GM21529 (cell line): ENCODE measurements around the gene CMTM6.

Experiments used
- ATAC-seq: cut with Tn5 transposase; IDR thresholded peaks from one replicate; pipeline ENCODE4 v1.9.1; 2021; ENCODE audit not compliant: unreplicated experiment

CMTM6 gene

DNA sequence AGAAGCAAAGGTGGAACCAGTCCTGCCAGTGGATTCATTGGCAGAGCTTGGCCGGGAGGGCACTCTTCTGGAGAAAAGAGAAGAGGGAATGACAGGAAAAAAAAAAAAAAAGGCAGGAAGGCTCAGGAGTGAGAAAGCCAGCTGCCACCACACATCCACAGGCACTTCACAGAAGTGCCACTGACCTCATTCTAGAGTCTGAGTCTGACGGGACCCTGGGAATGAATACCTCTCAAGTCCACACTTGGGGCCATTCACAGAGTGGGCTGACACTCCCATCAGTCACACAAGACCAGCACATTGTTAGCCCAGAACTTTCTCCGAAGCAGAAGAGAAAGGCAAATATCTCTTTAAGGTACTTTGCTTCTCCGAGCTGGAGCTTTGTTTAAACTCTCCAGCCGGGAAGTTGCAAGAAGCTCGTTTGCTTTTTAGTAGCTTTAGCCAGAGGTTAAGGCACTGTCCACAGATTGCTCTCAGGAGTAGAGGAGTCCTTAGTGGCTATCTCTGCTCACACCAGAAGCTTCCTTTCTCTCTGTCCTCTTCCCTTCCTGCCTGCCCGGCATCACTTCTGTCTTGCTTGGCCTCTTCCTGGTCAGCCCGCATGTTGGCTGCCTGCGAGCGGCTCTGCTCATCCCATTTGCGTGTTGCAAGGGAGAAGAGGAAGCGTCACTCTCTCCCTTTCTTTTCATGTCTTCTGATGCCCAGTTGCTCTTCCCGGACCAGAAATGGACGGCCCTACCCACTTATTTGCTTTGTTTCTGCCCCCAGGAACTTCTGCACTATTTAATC is 53.8 kb downstream of the CMTM6 start:
- ATAC-seq = no peak

DNA sequence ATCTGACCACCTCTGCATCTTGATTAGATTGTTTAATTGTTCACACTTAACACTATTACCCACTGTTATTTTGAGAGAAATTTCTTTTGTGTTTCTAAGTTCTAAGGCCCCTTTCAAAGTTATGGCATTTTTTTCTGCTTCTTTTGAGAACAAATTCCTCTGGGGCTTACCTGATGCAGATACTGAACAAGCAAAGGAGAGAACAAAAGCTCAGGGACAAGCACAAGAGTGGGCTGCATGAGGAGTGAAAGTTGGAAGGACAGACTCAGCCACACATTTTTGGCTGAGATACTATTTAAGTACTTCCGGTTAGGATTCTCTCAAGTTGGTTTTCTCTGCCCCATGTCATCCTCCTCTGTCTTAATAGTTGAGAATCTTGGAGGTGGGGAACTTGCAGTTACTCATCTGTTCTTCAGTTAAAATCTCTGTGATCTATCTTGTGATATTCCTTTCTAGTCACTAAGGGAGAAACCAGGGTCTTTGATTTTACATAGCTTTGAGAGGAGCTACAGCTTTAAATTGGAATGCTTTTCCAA is 54.7 kb downstream of the CMTM6 start:
- ATAC-seq = no peak

GRCh38 chr3:32443478-32443877 is 59.2 kb downstream of the CMTM6 start:
- no peak for ATAC-seq

- no peak for ATAC-seq
Observed at GRCh38 chr3:32442766-32443165, 59.9 kb downstream of the CMTM6 start.

DNA sequence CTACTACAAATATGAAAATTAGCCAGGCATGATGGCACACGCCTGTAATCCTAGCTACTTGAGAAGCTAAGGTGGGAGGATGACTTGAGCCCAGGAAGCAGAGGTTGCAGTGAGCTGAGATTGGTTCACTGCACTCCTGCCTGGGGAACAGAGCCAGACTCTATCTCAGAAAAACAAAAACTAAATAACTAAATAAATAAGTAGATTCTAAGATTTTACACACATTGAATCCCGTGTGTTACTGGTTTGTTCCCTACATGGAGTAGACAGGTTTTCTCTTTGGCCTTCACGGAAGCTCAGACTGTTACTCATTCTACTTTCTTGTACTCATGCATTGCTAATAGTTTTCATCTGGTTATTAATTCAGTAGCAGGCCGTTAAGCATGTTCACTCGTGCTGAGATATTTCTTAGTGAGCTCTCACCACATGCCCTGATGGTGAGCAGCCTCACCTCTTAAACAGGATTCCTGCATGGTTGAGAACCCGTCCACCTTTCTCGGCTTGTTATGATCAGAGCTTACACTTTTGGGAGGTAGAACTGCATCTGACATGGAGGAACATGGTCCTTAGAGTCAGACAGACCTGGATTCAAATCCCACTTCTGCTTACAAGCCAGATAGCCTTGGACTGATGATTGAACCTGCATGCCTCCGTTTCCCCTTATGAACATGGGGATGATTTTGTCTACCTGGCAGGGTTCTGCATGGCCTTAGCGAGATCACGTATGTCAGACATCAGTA is 61.9 kb downstream of the CMTM6 start:
- ATAC-seq = no peak

DNA sequence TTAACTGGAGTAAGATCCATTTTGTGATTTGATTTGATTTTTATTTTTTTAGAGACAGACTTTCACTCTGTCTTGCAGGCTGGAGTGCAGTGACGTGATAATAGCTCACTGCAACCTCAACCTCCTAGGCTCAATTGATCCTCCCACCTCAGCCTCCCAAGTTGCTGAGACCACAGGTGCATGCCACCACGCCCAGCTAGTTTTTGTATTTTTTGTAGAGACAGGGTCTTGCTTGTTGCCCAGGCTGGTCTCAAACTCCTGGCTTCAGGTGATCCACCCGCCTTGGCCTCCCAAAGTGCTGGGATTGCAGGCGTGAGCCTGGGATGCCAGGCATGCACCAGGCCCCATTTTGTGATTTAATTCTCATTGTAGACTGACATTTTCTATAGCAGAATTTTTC is 63.2 kb downstream of the CMTM6 start:
- ATAC-seq = peak; percentile 14

DNA sequence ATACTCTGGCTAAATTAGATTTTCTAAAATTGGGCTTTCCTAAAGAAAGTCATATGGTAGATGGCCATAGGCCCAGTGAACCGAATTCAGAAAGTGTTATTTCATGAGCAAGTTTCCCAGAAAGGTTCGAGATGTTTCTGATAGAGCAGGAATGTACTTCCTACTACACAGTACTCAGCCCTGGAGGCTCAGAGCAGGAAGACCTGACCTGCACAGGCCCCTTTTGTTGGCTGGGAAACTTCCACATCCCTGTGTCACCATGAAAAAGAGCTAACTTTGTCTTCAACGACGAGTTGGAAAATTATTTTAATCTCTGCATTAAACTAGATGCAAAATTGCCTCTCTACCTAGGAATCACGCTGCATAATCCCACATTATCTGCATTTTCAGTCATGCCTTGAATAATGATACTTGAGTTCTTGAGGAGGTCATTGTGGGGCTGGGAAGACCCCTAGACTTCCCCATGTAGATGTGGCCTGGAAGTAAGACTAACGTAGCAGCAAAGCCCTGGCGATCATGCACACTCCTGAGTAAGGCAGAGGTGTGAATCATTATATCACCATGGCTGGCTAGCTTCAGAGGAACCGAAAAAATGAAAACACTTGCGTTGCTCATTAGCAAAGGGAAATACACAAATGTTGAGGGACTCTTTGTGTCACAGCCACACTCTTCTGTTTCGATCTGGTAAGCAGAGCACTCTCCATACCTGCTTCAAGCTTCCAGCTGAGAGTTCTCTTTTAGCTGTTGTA is 63.9 kb downstream of the CMTM6 start:
- ATAC-seq = peak; percentile 92

GRCh38 chr3:32437896-32438295 is 64.8 kb downstream of the CMTM6 start:
- ATAC-seq = no peak

GRCh38 chr3:32436816-32437189 is 65.8 kb downstream of the CMTM6 start:
- peak; percentile 36 for ATAC-seq

DNA sequence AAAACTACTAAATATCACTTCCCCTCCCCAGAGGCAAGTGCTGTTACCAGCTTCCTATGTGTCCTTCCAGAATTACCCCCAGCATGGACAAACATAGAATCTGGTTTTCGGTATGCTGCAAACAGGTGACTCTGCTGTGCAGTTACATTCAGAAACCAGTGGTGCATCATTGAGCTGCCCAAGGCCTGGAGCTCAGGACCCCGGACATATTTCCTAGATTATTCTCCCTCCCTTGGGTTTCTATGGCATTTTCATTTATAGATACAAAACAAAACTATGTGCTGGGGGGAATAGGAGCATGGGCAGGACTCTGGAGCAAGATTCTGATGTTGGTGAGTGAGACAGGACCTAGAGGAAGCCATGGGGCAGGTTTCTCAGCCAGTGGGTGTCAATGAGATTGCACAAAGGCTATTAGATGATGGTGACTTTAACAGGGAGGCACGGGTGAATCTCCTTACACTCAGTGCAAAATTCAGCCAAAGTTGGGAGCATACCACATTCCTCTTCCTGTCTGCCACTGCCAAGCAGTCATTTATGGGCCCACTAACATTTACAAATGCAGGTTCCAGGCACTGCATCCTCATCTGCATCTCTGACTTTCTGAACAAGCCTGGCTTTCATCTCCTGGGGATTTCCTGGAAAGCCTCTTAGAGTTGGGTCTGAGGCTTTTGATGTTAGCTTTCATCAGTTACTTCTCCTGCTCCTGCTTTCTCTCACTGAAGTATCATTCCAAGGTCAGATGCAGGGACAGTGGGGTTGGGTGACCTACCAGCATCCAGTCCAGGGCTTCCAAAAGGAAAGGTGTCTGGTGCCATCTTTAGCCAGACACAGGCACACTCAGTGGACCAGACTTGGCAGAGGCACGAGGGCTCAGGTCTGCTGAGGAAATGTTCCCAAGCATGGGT is 66.5 kb downstream of the CMTM6 start:
- no peak for ATAC-seq

- ATAC-seq = no peak
Observed at GRCh38 chr3:32434206-32434605, 68.4 kb downstream of the CMTM6 start.

GRCh38 chr3:32432711-32433530 is 69.7 kb downstream of the CMTM6 start:
- ATAC-seq = peak; percentile 52

DNA sequence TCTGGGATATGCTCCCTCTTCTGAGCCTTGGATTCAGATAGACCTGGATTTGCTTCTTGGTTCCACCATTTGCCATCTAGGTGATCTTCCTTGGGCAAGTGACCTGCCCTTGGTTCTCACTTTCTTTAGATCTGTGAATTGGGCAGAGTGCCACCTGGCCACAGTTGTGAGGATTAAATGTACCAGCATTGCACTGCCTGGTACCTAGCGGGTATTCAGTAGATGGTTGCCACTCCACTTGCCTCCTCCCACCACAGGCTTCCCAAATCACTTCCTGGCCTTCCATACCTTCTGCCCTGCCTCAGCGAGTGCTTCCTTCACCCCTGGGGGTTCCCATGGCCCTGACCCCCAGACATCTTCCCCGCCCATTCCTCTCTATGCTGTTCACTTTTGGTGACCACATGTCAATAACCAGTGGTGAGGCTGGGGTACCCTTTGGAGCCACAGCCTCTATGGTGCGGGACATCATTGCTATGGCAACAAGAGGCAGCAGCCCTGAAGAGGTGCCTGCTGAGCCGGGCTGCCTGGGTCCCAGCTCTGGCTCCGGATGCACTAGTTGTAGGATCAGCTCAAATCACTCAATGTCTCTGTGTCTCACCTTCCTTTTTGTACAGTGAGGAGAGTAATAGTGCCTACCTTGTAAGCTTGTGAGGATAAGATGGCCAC is 70.5 kb downstream of the CMTM6 start:
- no peak for ATAC-seq

DNA sequence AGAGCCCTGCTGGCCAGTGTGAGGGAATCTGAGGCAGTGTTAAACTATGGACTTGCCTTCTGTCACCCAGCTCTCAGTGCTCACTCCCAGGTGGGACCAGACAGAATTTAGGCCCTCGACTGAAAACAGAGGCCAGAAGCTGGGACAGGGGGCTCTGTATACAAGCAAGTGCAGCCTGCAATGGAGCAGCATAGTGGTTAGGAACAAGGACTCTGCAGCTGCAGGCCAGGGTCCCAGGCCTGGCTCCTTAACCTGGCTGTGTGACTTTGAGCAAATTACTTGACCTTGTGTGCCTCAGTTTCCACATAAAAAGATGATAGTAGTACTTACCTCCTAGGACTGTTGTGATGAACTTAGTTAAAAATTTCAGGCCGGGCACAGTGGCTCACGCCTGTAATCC is 71.2 kb downstream of the CMTM6 start:
- no peak for ATAC-seq
